ENCODE data around the gene ICAM3.

The ICAM3 gene

GRCh38 chr19:10318807-10319682 lies 20.4 kb downstream of the ICAM3 start:
- no peak for DNase-seq (ENCODE audit: low read depth)

- no peak for DNase-seq (ENCODE audit: low read depth)
These were observed 21.5 kb downstream of the ICAM3 start for GRCh38 chr19:10317857-10318462.

GRCh38 chr19:10317045-10317856 lies 22.2 kb downstream of the ICAM3 start:
- DNase-seq (ENCODE audit: low read depth) = no peak

DNA sequence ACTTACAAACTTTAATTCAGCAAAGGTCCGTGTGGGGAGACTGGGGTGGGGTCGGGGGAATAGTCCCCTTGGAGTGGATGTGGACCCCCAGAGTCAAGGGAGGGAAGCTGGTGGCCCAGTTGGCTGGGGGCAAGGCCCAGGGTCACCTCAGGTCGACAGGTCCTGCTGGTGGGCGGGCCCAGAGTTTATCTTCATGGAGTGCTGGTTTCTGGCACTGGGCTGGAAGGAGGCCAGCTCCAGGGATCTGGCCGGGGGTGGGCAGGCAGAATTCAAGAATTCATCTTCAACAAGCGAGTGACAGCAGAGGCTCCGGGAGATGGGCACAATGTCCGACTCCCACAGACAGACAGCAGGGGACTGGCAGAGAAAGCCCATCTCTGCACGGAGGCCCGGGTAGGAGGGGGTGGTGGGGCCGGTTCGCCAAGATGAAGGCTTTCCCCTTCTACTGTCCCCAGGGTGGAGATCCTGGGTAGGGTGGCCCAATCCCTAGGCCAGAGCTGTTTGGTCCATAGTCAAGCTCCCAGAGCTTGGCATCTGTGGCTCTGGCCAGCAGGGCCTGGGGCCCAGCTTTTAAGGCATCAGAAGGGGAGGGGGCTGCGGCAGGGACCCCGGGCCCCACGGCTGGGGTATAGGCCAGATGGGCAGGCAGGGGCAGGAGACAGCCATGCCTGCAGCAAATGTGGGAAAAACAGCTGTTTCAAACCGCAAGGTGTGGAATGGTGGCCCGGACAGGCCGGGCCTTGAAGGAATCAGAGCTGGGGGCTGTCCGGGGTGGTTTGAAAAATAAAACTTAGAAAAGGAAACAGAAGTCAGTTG lies 23.0 kb downstream of the ICAM3 start:
- DNase-seq (ENCODE audit: low read depth) = no peak

DNA sequence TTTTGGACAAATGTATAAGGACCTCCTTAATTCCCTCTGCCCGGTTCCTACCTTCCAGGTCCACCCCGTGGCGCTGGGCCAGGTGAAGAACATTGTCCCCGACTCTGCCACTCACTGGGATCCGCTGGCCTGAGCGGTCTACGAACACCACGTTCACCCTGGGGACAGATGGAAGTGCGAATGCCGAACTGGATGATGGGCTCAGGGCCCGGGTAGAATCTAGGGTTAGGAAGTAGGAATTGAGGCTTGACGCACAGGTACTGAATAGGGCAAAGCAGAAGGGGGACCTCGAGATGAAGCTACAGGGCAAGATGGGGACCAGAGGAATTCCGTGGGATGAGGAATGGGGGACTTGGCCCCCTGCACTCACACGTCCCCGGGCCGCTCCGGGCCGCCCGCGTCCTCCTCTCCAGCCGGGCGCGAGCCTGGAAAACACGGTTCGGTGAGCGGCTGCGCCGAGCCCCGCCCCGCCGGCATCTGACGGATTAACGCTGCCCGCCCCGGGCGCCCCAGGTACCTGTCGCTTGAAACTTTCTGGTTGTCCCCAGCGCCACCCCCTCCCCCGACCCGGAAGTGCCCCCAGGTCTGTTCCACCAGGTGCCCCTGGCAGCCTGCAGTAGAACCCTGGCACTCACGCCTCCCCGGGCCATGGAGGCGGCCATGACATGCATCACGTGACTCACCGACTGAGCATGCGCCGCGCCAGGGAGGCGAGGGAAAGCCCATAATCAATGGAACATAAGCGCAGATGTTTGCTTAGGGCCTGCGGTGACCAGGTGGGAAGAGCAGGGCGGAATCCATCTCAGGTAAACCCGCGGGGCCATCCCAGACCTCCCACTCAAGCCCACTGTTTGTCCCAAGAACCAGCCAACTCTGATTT lies 23.8 kb downstream of the ICAM3 start, which contains the start of gene FDX2:
Gene FDX2 (minus strand): TSS at position 681 of the 880 bp plus-strand sequence. CDS start 19 bp downstream, at position 662.
- DNase-seq (ENCODE audit: low read depth) = peak; percentile 82

- no peak for DNase-seq (ENCODE audit: low read depth)
These were observed 30.0 kb downstream of the ICAM3 start, which contains the start of gene ZGLP1 for GRCh38 chr19:10309423-10309822. Gene ZGLP1, minus strand, starts transcription at chr19:10309815.

DNA sequence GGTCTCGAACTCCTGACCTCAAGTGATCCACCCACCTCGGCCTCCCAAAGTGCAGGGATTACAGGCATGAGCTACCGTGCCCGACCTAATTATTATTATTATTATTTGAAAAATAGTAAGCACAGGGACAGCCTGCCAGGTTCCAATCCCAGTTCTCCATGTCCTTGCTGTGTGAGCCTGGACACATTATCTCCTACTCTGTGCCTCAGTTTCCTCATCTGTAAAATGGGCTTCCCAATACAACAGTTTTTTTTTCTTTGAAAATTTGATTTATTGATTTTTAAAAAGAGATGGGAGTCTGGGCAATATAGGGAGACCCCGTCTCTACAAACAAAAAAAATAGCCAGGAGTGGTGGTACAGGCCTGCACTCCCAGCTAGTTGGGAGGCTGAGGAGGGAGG lies 33.1 kb downstream of the ICAM3 start:
- DNase-seq (ENCODE audit: low read depth) = no peak

DNA sequence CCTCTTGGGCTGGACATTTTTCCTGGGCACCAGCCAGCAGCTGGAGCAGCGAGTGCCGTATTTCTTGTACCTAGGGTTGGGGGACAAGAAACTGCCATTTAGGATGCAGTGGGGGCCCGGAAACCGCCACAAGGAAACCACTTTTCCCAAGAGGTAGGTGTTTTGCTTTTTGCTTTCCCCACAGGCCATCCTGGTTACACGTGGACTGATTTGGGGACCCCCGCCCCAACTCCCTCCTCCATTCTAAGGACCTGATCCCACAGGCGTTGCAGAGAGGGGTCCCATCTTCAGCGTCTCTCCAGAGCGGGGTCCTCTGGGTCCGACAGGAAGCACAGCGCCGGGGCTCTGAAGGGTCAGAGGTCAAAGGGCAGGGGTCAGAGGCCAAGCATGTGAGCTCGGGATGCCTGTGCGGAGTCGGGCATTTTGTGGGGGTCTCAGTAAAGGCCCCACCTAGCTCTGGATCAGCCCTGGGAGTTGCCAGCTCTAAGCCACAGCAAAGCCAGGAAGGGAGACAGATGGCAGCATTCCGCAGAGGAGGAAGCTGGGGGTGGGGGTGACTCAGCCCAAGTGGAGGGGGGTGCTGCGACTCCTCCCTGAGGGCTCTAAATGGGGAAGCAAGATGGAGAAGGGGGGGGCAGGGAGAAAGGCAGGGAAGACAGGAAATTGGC lies 34.2 kb downstream of the ICAM3 start:
- DNase-seq (ENCODE audit: low read depth) = no peak

DNA sequence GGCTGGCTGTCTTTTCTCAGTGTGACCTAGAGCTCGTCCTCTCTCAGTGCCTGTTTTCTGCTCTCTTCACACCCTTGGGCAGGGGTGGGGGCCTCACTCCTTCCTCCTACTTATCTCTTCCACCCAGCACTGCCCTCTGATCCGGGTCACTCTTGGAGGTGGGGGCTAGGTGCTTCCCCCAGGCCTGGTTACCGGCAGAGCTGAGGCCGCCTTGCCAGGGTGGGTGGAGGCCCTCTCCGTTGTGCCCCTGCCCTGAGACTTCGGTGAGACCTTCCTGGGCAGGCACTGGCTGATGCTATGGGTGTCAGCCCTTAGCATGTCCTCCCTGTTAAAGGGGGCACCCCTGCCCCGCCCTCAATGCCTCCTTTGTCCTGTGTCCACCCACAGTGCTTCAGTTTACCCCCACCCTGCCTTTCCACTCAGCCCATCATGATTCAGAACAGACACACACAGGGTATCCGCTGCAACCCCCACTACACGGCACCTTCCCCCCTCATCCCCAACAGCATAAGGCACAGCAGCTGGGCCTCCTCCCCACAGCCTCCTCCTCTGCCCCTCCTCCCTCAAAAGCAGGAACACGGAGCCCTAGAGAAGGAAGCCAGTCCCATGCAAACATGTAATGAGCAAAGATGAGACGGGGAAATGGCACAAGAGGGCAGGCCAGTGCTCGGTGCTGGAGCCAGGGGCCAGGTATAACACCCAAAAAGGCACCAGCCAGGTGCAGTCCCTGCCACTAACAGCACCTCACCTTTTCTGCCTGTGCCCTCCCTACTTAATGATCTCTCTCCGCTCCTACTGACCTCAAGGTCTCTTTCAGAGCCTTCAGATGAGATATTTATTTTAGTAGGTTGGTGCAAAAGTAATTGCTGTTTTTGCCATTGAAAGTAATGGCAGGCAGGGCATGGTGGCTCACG lies 39.6 kb downstream of the ICAM3 start:
- no peak for DNase-seq (ENCODE audit: low read depth)

DNA sequence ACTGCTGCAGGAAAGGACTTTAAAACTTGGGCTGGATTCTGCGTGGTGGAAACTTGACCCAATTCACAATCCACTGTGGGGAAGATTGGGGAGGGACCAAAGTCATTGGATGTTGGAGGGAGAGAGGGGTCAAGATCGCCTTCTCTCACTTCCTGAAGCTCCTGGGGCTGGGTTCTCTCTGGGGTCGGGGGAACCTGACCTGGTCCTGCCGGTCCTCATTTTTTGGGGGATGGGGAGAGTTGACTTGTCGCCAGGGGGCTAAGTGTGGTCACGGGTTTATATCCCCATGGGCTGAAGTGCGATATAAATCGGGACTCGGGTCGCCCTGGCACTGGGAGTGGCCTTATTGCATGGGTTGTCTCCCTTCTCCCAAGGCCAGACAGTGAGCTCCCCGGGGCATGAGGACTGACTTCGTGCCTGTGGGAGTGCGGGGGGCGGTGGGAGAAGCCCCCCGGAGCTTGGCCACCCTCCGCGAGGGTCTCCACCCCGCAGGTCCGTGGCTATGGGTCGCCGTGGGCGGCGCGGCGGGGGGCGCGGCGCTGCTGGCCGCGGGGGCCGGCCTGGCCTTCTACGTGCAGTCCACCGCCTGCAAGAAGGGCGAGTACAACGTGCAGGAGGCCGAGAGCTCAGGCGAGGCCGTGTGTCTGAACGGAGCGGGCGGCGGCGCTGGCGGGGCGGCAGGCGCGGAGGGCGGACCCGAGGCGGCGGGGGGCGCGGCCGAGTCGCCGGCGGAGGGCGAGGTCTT lies 43.4 kb downstream of the ICAM3 start:
- no peak for DNase-seq (ENCODE audit: low read depth)

GRCh38 chr19:10295305-10295846 lies 44.0 kb downstream of the ICAM3 start:
- peak; percentile 53 for DNase-seq (ENCODE audit: low read depth)

DNA sequence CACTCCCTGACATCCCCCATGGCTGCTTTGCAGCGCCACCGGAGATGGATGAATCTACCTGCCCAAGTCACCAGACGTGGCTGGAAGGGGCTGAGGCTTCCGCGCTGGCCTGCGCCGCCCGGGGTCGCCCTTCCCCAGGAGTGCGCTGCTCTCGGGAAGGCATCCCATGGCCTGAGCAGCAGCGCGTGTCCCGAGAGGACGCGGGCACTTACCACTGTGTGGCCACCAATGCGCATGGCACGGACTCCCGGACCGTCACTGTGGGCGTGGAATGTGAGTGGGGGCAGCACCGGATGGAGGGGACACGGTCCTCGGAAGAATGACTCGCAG lies 45.1 kb downstream of the ICAM3 start:
- no peak for DNase-seq (ENCODE audit: low read depth)

DNA sequence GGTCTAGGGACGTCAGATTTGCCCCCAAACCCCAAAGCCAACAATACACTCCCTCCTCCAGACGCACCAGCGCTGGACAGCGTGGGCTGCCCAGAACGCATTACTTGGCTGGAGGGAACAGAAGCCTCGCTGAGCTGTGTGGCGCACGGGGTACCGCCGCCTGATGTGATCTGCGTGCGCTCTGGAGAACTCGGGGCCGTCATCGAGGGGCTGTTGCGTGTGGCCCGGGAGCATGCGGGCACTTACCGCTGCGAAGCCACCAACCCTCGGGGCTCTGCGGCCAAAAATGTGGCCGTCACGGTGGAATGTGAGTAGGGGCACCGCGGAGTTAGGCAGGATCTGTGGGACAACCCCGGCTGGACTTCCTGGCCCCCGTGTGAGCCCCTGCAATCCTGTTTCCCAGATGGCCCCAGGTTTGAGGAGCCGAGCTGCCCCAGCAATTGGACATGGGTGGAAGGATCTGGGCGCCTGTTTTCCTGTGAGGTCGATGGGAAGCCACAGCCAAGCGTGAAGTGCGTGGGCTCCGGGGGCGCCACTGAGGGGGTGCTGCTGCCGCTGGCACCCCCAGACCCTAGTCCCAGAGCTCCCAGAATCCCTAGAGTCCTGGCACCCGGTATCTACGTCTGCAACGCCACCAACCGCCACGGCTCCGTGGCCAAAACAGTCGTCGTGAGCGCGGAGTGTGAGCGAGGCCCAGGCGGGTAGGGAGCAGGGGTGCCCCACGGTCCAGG lies 45.6 kb downstream of the ICAM3 start:
- DNase-seq (ENCODE audit: low read depth) = no peak

DNA sequence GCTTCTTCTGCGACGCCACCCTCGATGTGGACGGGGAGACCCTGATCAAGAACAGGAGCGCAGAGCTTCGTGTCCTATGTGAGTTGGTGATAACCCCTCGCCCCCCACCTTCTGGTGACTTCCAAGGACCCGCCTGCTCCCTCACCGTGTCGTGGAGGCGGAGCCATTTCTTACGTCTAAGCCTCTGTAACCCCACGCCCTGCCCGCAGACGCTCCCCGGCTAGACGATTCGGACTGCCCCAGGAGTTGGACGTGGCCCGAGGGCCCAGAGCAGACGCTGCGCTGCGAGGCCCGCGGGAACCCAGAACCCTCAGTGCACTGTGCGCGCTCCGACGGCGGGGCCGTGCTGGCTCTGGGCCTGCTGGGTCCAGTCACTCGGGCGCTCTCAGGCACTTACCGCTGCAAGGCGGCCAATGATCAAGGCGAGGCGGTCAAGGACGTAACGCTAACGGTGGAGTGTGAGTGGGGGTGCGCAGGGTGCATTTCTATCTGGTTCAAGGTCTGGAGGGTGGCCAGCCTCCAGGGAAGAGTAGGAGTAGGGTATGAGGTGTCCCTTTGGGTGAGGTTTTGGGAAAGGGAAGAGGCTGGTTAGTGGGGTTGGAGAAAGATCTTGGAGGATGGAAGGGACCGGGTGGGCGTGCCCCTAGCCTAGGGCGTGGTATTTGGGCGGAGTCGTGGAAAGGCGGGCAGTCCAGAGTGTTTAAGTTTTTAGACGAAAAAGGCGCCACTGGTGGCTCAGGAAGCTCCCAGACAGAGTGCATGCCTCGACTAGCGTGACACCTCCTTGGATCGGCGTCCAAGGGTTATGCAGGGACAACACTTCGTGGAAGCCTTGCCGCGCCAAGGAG lies 46.4 kb downstream of the ICAM3 start:
- DNase-seq (ENCODE audit: low read depth) = no peak

- peak; percentile 39 for DNase-seq (ENCODE audit: low read depth)
These were observed 47.1 kb downstream of the ICAM3 start for GRCh38 chr19:10292206-10292788.

Data from activated T-helper 1 cell treated with Interleukin-2 at 50 U/mL for 16 hours (primary cell).